ENCODE results near the gene RELB. TPM values are rescaled to one million over a fixed set of nuclear protein-coding genes. Genes with fewer than 3 reads are reported as not detected.
A peak's percentile ranks its signal among the peaks of the same experiment; 100 is the strongest.
"Not testable (repeated sequence)": the region's sequence is repeated elsewhere in the genome, so short reads cannot be mapped to it uniquely, and the experiment has no call there.

The RELB gene
- total and polyA plus RNA-seq, 7 donors = 6.5 to 44.0 (median 13.2) TPM

DNA sequence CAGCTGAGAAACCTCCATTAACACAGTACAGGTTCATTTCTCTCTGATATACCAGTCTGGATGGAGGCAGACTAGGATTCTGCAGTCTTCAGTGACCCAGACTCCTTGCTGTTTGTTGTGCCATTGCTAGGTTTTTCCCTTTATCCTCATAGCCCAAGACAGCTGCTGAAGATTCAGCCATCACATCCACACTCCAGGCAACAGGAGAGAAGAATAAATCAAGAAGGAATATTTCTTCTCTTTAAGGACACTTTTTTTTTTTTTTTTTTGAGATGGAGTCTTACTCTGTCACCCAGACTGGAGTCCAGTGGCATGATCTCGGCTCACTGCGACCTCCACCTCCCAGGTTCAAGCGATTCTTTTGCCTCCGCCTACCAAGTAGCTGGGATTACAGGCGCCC, 31.8 kb upstream of the RELB start:
- H3K36me3 ChIP-seq (ENCODE audit: insufficient read depth in 1 of 2, low read depth in 1 of 2) = peaks cover 9 to 63% of the 10 kb centered on the region in 2 donors
- no peaks in the 10 kb centered on the region for H3K9me3 ChIP-seq
- WGBS, 3 donors = 97 to 99% (median 98%) methylated on average over 5 of the region's 5 CpGs

DNA sequence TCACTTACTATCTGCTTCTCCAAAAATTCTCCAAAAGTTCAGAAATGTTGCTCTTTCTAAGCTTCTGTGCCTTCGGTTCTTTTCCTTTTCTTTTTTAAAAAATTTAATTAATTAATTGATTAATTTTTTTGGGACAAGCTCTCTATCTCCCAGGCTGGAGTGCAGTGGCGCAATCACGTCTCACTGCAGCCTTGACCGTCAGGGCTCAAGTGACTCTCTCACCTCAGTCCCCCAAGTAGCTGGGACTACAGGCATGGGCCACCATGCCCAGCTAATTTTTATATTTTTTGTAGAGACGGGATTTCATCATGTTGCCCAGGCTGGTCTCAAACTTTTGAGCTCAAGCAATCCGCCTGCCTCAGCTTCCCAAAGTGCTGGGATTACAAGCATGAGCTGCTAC, 29.8 kb upstream of the RELB start:
- 84 to 96% (median 94%) methylated on average over 6 of the region's 6 CpGs for WGBS, 3 donors
- intact Hi-C loops (cut with DNase I); H3K4me1 ChIP-seq; H3K4me3 ChIP-seq; H3K27me3 ChIP-seq (ENCODE audit: insufficient read depth in 3 of 3, low read length in 2 of 3); H3K27ac ChIP-seq; ATAC-seq; H3K9me3 ChIP-seq; DNase-seq: not testable (repeated sequence)
- peaks cover 14 to 63% of the 10 kb centered on the region in 2 donors for H3K36me3 ChIP-seq (ENCODE audit: insufficient read depth in 1 of 2, low read depth in 1 of 2)

More for the DNA sequence above, 31.8 kb upstream of the RELB start:
- Histone ChIP-seq H3K27me3 (ENCODE audit: insufficient read depth in 3 of 3, low read length in 2 of 3) (no peaks in the 10 kb centered on the region), H3K4me3 (no peak overlapping the region), H3K27ac (no peak overlapping the region), H3K4me1 (no peaks in the 10 kb centered on the region)
- no peak for DNase-seq
- ATAC-seq = no peak
- intact Hi-C loops (cut with DNase I) = no loop called here
- TF ChIP-seq, protein P1, sequence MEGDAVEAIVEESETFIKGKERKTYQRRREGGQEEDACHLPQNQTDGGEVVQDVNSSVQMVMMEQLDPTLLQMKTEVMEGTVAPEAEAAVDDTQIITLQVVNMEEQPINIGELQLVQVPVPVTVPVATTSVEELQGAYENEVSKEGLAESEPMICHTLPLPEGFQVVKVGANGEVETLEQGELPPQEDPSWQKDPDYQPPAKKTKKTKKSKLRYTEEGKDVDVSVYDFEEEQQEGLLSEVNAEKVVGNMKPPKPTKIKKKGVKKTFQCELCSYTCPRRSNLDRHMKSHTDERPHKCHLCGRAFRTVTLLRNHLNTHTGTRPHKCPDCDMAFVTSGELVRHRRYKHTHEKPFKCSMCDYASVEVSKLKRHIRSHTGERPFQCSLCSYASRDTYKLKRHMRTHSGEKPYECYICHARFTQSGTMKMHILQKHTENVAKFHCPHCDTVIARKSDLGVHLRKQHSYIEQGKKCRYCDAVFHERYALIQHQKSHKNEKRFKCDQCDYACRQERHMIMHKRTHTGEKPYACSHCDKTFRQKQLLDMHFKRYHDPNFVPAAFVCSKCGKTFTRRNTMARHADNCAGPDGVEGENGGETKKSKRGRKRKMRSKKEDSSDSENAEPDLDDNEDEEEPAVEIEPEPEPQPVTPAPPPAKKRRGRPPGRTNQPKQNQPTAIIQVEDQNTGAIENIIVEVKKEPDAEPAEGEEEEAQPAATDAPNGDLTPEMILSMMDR (IDR thresholded peaks at IDR 0.05) = no peak

DNA sequence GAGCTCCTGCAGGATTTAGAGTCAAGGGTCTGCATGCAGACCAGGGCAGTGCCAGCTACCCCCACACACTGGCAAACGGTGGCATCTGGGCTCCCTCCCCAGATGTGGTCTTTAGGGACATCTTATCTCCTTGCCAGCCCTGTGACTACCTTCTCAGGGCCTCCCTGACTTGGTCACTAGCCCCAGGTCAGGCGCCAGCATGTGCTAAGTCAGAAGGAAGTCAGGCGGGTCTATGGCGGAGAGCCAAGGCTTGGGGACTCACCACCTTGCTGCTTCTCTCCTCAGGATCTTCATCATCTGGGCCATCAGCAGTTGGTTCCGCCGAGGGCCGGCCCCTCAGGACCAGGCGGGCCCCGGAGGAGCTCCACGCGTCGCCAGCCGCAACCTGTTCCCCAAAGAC, 28.5 kb upstream of the RELB start:
- Histone ChIP-seq H3K27ac (no peak overlapping the region), H3K9me3 (no peaks in the 10 kb centered on the region), H3K4me3 (no peak overlapping the region), H3K4me1 (no peaks in the 10 kb centered on the region), H3K36me3 (ENCODE audit: insufficient read depth in 1 of 2, low read depth in 1 of 2) (peaks cover 19 to 68% of the 10 kb centered on the region in 2 donors), H3K27me3 (ENCODE audit: insufficient read depth in 3 of 3, low read length in 2 of 3) (no peaks in the 10 kb centered on the region)
- intact Hi-C loops (cut with DNase I) = no loop called here
- TF ChIP-seq, protein P1 (IDR thresholded peaks at IDR 0.05) = no peak
- DNase-seq = no peak
- ATAC-seq = peak in 1 of 4 donors; percentile 27
- WGBS, 3 donors = 89 to 95% (median 93%) methylated on average over 13 of the region's 13 CpGs

DNA sequence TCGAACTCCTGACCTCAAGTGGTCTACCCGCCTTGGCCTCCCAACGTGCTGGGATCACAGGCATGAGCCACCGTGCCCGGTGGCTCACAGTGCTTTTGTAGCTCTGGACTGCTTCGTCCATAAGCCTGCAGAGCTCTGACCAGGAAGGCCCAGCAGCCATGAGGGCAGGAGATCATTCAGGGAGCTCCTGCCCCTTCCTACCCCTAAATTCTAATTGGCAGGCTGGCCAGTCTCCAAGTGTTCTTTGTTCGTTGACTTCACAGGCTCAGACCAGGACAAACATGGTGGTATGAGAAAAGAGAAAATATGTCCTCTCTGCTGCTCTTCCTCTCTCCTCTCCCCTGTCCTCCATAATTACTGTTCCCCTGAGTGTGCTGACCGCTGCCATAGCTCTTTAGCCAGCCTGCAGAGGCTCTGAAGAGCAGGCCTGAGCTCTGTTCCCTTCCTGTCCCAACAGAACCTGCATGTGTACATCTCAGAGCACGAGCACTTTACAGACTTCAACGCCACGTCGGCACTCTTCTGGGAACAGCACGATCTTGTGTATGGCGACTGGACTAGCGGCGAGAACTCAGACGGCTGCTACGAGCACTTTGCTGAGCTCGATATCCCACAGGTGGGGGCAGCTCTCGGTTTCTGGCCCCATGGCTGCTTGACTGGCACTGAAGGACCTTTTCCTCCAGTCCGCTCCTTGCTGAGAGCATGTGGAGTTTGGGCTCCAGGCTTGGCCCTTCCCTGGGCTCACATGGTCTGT, 27.1 kb upstream of the RELB start:
- TF ChIP-seq, protein P1 (IDR thresholded peaks at IDR 0.05) = no peak
- no peaks in the 10 kb centered on the region for H3K9me3 ChIP-seq
- ATAC-seq (no peak), DNase-seq (no peak)
- peaks cover 15 to 68% of the 10 kb centered on the region in 2 donors for H3K36me3 ChIP-seq (ENCODE audit: insufficient read depth in 1 of 2, low read depth in 1 of 2)
- no peaks in the 10 kb centered on the region for H3K27me3 ChIP-seq (ENCODE audit: insufficient read depth in 3 of 3, low read length in 2 of 3)
- H3K27ac ChIP-seq = no peak overlapping the region
- no peaks in the 10 kb centered on the region for H3K4me1 ChIP-seq
- H3K4me3 ChIP-seq = no peak overlapping the region
- WGBS, 3 donors = 91 to 95% (median 91%) methylated on average over 21 of the region's 21 CpGs
- intact Hi-C loops (cut with DNase I) = no loop called here

DNA sequence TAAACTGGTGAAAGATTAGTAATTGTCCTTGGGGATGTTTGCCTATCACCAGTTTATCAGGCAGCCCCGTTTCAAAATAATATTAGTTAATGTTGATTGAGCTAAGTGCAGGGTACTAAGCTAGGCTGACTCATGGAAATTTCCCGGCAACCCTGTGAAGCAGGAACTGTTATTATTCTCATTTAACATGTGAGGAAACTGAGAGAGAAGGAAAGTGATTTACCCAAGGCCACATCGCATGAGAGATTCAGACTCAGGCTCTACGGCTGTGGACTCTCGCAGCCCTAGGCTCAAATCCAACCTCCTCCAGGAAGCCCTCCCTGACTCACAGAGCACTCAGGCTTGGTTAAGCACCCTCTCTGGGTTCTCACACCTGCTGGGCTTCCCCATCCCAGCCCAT, 26.4 kb upstream of the RELB start:
- 90 to 95% (median 94%) methylated on average over 5 of the region's 5 CpGs for WGBS, 3 donors
- TF ChIP-seq, protein P1 (IDR thresholded peaks at IDR 0.05) = no peak

More for the DNA sequence above, 26.4 kb upstream of the RELB start:
- Histone ChIP-seq H3K36me3 (ENCODE audit: insufficient read depth in 1 of 2, low read depth in 1 of 2) (peaks cover 15 to 71% of the 10 kb centered on the region in 2 donors), H3K4me1 (no peaks in the 10 kb centered on the region), H3K4me3 (no peak overlapping the region), H3K27ac (no peak overlapping the region), H3K27me3 (ENCODE audit: insufficient read depth in 3 of 3, low read length in 2 of 3) (no peaks in the 10 kb centered on the region), H3K9me3 (no peaks in the 10 kb centered on the region)
- intact Hi-C loops (cut with DNase I) = no loop called here
- DNase-seq (no peak), ATAC-seq (no peak)
